GM12892 (cell line): ENCODE measurements around the gene FCER1G.

ENCODE experiments used
- POLR2A ChIP-seq: IDR thresholded peaks from 2 replicates; pipeline ENCODE4 v1.6.1; 2011; ENCODE audit warnings: low read depth, low read length, control low read depth
- POLR2AphosphoS5 ChIP-seq: IDR thresholded peaks from 2 replicates; pipeline ENCODE4 v1.6.1; 2011; ENCODE audit warnings: low read depth, low read length, control low read depth
- TAF1 ChIP-seq: IDR thresholded peaks from 2 replicates; pipeline ENCODE4 v1.6.1; 2011; ENCODE audit warnings: low read depth, mild to moderate bottlenecking, control low read depth, low read length, borderline replicate concordance

DNA sequence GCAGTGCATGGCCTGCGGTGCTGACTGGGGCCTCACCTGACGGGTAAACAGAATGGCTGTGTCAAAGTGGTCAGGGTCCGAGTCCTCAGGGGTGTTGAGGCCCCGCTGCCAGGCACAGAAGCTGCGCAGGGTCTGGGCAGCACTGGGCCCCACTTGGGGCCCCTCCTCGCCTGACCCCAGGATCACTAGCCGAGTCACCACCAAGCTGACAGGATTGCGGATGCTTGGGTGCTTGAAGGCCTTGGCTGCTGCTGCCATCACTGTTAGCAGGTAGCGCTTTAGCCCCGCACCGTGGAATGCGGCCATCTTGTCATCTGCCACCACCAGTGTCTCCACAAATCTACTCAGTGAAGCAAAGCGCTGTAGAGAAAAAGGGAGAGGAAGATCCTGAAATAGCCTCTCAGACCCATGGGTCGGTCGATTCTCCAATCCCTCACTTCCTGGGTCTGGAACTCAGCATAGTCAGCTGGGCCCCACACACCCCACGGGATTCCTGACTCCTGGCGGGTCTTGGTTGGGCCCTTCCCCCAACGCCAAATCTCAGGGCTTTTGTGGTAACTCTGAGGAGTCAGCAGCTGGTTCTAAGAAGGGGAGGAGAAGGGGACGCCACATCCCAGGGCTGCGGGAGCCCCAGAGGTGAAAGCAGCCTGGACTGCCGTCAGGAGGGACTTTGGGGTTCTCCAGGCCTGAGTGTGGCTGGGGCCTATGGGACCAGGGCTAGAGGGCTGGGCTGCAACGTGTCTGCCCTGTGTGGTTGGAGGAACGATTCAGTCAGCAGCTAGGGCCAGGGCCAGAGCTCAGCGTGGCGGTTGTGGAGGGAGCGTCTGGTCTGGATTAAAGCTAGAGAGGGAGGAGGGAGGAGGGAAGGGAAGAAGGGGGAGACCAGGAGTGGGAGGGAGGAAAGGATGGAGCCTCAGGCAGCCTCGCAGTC, 18.3 kb upstream of the FCER1G start:
- TF ChIP-seq POLR2A (no peak), POLR2AphosphoS5 (no peak), TAF1 (no peak)
